GM21423 (cell line): Measurements from ENCODE around the gene TRAF2.

Experiments used
- ATAC-seq: cut with Tn5 transposase; IDR thresholded peaks from one replicate; pipeline ENCODE4 v1.9.1; 2021; ENCODE audit warnings: mild to moderate bottlenecking, moderate library complexity; ENCODE audit not compliant: unreplicated experiment

The TRAF2 gene

GRCh38 chr9:136946228-136947027, 60.1 kb downstream of the TRAF2 start:
- ATAC-seq, result no peak

GRCh38 chr9:136947028-136947891, 60.9 kb downstream of the TRAF2 start:
- no peak for ATAC-seq

- no peak for ATAC-seq
These were observed 61.7 kb downstream of the TRAF2 start for GRCh38 chr9:136947955-136948510.

GRCh38 chr9:136949239-136949816, 63.0 kb downstream of the TRAF2 start:
- ATAC-seq, result no peak

GRCh38 chr9:136949817-136950655, 63.7 kb downstream of the TRAF2 start:
- peak; percentile 85 for ATAC-seq

GRCh38 chr9:136950656-136951276, 64.5 kb downstream of the TRAF2 start:
- ATAC-seq, result no peak

- ATAC-seq, result no peak
These were observed 65.4 kb downstream of the TRAF2 start, which contains the start of gene LCN12 for GRCh38 chr9:136951541-136952320. LCN12 (plus strand) TSS chr9:136952273; CDS start chr9:136952328, 55 bp downstream.

GRCh38 chr9:136952321-136952850, 66.1 kb downstream of the TRAF2 start:
- no peak for ATAC-seq

GRCh38 chr9:136952876-136953770, 66.8 kb downstream of the TRAF2 start:
- ATAC-seq, result no peak

GRCh38 chr9:136953771-136954269, 67.5 kb downstream of the TRAF2 start:
- no peak for ATAC-seq

GRCh38 chr9:136954270-136955083, 68.2 kb downstream of the TRAF2 start:
- no peak for ATAC-seq

- ATAC-seq, result no peak
These were observed 69.1 kb downstream of the TRAF2 start for GRCh38 chr9:136955202-136955942.

GRCh38 chr9:136955943-136956335, 69.6 kb downstream of the TRAF2 start:
- no peak for ATAC-seq

GRCh38 chr9:136956604-136957003, 70.3 kb downstream of the TRAF2 start:
- no peak for ATAC-seq

GRCh38 chr9:136957461-136957860, 71.1 kb downstream of the TRAF2 start:
- no peak for ATAC-seq

- ATAC-seq, result no peak
These were observed 71.6 kb downstream of the TRAF2 start for GRCh38 chr9:136957901-136958300.
